ENCODE data around the gene TOR4A.

The TOR4A gene

GRCh38 chr9:137272241-137273094, 5.1 kb upstream of the TOR4A start:
- no peak for DNase-seq (ENCODE audit: low spot score)

- DNase-seq (ENCODE audit: low spot score): no peak
Measured at GRCh38 chr9:137273095-137273490, 4.4 kb upstream of the TOR4A start.

- no peak for DNase-seq (ENCODE audit: low spot score)
Measured at GRCh38 chr9:137273611-137274320, 3.8 kb upstream of the TOR4A start.

GRCh38 chr9:137275203-137275587, 2.3 kb upstream of the TOR4A start:
- no peak for DNase-seq (ENCODE audit: low spot score)

GRCh38 chr9:137275588-137276472, 1.7 kb upstream of the TOR4A start:
- DNase-seq (ENCODE audit: low spot score): no peak

GRCh38 chr9:137276473-137277328, 825 bp upstream of the TOR4A start:
- DNase-seq (ENCODE audit: low spot score): no peak

- DNase-seq (ENCODE audit: low spot score): no peak
Measured at GRCh38 chr9:137278061-137278701, 655 bp downstream of the TOR4A start.

GRCh38 chr9:137278721-137279711, 1.5 kb downstream of the TOR4A start:
- no peak for DNase-seq (ENCODE audit: low spot score)

GRCh38 chr9:137279741-137280473, 2.4 kb downstream of the TOR4A start:
- DNase-seq (ENCODE audit: low spot score): no peak

- no peak for DNase-seq (ENCODE audit: low spot score)
Measured at GRCh38 chr9:137280474-137281344, 3.2 kb downstream of the TOR4A start.

GRCh38 chr9:137281345-137282116, 4.0 kb downstream of the TOR4A start:
- no peak for DNase-seq (ENCODE audit: low spot score)

- DNase-seq (ENCODE audit: low spot score): no peak
Measured at GRCh38 chr9:137286975-137287383, 9.5 kb downstream of the TOR4A start.

- DNase-seq (ENCODE audit: low spot score): no peak
Measured at GRCh38 chr9:137293094-137293481, 15.6 kb downstream of the TOR4A start.

- no peak for DNase-seq (ENCODE audit: low spot score)
Measured at GRCh38 chr9:137293482-137294090, 16.1 kb downstream of the TOR4A start.

GRCh38 chr9:137294091-137294680, 16.7 kb downstream of the TOR4A start:
- DNase-seq (ENCODE audit: low spot score): no peak

GRCh38 chr9:137294681-137295237, 17.2 kb downstream of the TOR4A start:
- DNase-seq (ENCODE audit: low spot score): no peak
